HG02571 (cell line): ENCODE results near the gene ANKRD28.

Experiments
- ATAC-seq: cut with Tn5 transposase; IDR thresholded peaks from one replicate; pipeline ENCODE4 v1.9.1; 2021; ENCODE audit warnings: mild to moderate bottlenecking, moderate library complexity; ENCODE audit not compliant: unreplicated experiment

Gene ANKRD28

DNA sequence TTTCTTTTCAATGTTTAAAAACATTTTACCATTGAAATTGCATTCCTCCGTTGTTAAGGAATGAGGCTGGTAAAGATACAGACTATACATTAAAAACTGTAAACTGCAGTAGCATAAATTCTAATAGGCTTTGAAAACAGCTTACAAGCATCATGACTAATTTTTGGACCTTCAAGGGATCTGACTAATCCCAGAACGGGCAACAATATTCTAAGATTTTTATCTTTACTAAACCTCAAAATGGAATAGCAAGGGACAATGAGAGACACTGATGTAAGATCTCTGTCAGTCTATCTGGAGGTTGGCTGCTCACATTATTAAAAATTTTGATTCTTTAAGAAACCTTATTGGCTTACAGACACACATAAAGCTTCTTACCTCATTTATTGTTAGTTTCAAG is 121.5 kb downstream of the ANKRD28 start:
- no peak for ATAC-seq

DNA sequence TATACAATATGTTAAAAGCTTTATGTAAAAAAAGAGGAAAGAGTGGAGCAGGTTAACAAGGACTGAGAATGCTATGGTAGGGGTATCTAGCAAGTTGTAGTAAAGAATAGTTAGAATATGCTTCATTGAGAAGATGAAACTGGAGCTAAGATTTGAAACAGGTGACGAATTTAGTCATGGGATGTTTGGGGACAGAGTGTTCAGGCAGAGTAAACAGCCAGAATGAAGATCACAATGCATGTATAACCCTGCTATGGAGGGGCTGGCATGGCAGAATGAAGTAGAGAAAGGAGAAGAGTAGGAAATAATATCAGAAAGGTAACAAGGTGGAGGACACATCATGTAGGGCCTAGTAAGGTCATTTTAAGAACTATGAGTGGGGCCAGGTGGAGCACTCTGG is 124.2 kb downstream of the ANKRD28 start:
- no peak for ATAC-seq

DNA sequence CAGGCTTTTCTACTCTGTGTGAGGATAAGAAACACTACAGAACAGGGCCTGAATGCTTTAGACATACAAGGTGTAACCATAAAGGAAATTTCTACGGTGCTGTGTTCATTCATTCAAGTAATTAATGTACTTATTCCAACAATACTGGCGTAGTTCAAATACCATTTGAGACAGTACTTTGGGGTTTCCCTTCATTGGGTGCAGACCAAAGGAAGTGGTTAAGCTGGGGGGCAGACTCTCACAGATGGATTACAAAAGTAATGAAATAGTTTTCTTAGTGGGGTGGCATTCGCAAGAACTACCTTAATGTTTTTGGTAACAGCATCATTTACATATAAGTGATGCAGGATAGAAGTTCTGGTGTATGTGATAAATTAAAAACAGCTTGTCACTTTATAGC is 130.3 kb downstream of the ANKRD28 start:
- no peak for ATAC-seq

DNA sequence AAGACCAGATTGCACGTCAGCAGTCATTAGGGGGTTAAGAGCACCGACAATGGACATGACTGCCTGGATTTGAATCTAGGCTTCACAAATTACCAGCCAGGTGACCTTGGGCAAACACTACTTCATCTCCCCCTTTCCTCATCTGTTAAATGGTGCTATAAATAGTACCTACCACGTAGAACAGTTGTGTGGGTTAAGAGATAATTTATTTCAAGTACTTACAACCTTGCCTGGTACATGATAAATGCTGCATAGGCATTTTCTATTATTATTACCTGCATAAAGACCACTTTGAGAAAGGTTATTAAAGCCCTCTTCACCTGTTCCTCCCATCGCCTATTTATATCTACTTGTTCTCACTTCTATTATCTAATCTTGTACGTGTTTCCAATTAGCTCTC is 131.5 kb downstream of the ANKRD28 start:
- no peak for ATAC-seq

DNA sequence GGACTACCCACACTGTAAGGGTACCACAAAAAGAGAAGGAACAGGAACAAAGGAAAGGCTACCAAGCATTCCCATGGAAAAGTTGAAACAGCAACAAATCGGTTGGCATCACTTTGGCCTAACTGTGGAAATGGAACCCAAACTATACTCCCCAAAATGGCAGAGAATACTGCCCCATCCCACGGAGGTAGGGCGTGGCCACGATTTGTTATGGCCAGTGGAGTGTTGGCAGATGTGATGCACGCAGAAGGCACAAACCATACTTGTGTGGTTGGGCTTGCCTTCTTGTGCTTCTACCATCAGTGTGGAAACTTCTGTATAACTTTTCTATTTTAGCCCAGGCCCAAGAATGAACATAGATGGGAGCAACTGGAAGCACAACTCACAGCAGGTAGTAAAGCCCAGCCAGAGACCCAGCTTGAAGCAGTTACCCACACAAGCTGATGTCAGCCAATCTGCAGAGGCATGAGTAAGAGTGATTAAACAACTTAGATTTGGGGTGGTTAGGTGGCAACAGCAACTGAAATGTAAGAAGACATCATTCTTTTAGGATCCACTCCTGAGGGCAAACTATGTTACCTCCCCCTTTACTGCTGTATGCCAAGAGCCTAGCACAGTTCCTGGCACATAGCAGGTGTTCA is 132.1 kb downstream of the ANKRD28 start:
- ATAC-seq, result no peak

DNA sequence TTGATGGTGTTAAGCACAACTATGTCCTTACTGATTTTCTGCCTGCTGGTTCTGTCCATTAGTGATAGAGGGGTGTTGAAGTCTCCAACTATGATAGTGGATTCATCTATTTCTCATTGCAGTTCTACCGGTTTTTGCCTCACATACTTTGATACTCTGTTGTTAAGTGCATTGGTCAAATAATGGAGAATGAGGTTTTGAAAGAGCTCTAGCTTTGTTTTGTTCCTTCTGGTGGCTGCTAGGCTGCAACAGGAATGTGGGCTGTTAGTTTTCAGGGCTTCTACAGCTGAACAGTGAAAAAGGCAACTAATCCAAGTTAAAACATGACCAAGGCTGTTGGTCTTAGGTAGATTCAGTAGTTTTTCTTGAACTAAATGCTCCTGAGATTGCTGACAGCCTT is 133.6 kb downstream of the ANKRD28 start:
- no peak for ATAC-seq

DNA sequence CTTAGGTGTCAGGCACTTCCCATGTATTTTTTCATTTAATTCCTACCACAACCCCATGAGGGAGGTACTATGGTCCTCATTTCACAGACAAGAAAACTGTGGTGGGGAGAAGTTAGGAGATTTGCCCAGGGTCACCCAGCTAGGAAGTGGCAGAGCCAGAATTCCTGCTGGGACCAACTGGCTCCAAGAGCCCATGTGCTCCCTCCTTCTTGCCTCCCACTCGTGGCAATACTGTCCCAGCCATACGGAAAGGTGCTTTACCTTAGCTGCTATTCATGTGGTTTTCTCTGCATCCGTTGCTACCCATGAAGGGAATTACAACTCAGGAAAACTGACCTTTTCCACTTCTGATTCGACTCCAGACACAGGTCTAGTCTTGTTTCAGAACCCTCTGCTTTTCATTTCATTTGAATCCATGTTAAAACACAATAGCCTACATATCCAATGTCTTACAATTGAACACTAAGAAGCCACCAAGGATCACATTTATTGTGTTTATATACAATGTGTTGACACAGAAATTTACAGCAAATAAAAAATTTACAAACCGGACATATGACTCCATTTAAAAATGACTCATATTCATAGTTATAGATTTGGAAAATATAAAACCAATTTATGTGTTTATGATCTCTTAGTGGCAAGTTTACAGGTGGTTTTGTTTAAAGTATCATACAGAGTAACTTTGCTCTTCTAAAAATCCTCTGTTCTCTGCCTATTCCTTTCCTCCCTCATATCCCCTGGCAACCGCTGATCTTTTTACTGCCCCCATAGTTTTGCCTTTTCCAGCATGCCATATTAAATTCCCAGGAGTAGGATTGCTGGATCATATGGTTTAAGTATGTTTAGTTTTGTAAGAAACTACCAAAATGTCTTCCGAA is 137.5 kb downstream of the ANKRD28 start:
- no peak for ATAC-seq

DNA sequence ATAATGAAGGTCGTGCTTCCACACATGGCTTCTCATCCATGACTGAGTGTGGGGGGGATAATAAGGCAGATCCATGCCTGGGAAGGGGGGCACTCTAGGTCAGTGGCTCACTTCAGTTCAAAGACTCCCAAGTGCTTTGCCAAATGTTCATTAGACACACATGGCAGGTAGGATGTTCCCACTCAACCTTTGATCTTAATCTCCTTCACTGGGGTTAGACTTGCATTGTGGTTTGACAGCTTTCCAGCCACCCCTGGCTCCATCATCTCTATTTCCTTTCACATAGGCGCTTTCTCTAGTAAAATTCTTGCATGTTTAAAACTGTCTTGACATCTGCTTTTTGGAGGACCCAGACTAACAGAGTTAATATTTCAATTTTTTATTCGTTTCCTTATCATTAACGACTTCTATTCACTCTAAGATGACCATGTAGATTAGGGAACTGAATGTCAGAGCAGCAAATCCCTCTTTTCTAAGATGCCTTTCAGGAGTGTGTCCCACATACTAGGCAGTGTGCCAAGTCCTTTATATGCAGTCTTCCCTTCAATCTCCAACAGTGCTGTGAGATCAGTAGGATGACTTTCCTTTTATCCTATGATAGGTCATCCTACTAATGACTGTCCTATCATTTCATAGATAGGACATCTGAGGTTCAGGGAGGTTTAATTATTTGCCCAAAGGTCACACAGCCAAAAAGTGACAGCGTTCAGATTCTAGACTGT is 138.4 kb downstream of the ANKRD28 start:
- no peak for ATAC-seq

DNA sequence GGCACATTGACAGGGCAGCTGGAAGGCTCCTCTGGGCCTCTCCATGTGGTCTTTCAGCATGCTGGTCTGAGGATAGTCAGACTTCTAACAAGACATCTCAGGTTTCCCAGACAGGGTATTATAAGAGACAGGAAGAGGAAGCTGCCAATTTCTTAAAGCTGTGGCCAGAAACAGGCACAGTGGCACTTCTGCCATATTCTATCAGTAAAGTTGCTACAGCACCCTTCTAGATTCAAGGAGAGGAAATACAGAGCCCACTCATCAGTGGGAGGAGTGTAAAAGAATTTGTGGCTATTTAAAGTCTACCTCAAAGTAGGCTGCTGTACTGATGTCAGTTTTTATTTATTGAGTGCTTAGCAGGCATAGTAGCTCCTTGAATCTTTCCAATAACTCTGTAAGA is 140.8 kb downstream of the ANKRD28 start:
- no peak for ATAC-seq

DNA sequence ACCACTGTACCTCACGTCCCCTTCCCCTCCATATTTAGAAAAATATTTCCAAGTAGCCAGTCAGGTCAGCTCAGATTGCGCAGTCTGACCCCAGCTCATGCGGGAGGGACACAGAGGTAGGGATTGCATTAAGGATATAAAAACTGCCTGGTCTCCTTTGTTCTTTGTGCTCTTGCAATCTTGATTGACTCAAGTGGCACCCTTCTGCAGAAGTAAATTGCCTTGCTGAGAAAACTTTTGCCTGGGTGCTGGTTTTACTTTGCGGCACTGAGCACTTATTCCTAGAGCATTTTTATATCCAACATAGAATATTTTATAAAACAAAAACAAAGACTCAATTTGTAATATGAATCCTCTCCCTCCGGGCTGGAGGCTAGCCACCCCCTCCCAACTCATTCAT is 141.4 kb downstream of the ANKRD28 start:
- ATAC-seq, result no peak

DNA sequence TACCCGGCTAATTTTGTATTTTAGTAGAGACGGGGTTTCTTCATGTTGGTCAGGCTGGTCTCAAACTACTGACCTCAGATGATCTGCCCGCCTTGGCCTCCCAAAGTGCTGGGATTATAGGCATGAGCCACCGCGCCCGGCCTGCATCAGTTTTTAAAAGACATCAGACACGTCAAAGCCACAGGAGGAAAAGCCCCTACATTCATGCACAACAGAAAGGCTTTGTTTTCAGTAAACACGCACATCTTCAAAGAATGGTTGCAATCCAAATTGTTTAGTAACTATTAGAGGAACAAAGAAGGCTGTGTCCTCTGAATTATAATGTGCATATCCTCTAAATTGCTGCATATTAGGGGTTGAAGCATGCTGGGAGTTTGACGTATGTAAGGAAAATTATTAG is 142.9 kb downstream of the ANKRD28 start:
- no peak for ATAC-seq

DNA sequence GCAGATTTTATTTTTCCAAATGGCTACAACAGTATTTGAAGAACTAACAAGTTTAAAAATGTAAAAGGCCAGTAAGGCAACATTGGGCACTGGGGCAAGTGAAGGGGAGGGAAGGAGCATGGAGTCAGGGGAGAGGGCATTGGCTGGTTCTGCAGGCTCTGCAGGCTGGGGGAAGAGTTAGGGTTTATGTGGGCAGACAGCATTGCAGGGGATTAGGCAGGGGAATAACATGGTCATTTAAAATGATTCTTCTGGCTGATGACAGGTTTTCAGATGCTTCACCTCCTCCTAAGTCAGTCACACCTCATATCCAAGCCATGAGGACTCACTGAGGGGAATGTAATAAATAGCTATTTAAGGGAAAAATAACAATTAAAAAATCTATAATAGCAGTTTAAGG is 143.7 kb downstream of the ANKRD28 start:
- no peak for ATAC-seq

DNA sequence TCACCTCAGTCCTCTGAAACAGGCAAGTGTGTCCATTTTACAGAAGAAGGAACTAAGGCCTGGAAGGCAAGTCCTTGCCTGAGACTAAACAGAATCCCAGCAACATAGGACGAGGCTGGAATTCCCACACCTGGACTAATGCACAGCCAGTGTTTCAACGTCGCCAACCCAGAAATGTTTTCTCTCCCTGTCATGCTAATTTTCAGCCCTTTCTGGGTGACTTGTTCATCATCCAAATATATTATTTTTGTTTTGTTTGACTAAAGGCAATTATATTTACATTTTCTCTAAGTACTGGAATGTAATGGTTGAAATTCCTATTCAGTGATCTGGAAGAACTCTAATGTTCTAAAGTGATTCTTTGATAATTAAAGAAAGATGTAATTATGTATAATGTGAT is 144.5 kb downstream of the ANKRD28 start:
- ATAC-seq, result no peak

DNA sequence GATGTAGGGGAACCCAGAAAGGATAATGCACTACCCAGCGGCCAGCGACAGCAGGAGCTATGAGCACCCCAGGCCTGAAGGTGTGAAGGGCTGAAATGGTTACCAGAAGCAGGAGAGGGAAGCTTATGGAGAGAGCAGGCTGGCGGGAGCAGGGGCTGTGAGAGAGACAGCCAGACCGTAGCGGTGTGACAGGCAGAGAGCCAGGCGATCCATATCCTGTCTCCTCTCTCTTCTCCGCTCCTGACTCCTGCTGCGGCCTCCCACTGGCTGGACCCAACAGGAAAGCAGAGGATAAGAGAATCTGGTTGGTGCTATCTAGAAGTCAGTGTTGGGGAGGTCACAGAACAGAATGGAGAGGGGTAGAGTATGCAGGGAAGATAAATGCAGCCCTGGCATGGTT is 146.4 kb downstream of the ANKRD28 start:
- ATAC-seq, result no peak

DNA sequence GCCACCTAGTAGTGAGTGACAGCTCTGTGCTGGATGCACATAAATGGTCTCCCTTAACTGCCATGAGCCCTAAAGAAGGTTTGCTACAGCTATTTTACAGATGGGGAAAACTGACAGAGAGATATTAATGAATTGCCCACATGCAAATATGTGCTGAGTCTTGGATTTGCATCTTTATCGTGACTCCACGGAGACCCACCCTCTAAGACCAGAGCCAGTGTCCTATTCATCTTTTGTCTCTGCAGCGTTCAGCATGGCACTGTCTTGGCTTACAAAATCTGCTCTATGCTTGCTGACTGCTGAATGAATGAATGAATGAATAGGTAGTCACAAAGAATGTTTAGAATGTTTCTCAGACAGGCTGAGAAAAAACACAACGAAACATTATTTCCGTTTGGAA is 147.9 kb downstream of the ANKRD28 start:
- ATAC-seq, result no peak

DNA sequence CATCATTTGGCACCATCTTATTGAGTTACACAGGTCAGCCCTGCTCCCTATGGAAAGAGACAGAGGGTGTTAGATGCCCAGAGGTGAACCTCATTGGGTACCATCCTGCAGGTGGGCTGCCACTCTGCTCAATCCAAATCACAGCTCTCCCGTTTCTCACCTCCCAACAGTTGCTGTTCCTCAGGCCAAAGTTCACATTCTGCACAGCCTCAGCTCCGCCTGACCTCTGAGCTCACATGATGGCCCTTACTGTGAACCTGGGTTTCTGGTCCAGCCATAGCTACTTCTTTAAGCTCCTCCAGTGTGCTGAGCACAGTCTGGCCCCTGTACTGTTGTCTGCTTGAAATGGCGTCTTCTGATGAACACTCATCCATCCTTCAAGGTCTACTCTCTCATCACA is 148.4 kb downstream of the ANKRD28 start:
- no peak for ATAC-seq

DNA sequence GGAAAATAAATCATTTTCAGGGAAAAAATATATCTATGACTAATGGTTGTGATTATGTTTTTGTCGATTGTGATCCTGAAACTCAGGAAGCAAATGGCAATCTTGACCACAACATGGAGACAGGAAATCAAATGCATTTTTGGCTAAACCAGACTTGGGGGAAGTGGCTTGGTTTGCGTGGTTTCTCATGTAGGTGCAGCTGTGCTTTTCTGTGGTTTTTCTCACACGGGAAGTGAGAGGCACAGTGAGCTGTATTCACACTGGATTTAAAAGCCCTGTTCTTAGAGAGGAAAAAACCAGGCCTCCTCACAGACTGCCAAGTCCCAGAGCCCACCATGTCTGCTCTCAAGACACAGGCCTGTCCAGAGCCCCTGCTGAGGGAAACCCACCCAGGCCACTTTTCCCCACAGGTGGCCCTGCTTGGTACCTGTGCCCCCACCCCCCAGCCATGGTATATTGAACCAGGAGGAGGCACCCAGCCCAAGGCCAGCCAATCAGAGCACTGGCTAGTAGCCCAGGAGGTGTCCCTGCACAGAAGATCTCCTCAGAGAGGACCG is 150.1 kb downstream of the ANKRD28 start:
- ATAC-seq, result peak; percentile 90

DNA sequence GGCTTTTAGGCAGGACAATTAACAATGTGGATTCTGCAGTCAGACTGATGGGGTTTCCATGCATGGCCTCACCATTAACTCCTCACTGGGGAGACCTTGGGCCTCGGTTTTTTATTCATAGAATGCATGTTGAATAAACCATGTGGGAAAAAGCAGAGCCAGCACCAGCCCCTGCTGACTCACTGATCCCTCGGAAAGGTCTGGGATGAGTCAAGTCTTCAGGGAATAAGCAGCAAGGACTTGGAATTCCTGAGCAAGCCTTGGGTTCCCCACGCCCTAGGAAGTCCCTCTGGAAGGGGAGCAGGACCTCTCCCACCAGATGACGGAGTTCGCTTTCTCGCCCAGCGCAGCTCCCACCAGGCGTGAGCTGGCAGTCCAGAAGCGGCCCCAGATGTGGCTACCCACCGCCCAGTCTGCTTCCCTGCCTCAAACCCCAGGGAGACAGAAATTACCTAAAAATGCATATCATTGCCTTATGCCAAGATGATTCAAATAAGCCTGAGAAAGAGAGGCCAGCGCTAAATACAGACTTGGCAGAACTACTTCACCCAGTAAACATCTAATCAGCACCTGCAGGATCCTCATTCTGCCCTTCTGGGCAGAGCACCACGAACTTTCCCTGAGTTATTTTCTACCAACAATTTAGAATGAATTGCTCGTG is 150.8 kb downstream of the ANKRD28 start:
- no peak for ATAC-seq

DNA sequence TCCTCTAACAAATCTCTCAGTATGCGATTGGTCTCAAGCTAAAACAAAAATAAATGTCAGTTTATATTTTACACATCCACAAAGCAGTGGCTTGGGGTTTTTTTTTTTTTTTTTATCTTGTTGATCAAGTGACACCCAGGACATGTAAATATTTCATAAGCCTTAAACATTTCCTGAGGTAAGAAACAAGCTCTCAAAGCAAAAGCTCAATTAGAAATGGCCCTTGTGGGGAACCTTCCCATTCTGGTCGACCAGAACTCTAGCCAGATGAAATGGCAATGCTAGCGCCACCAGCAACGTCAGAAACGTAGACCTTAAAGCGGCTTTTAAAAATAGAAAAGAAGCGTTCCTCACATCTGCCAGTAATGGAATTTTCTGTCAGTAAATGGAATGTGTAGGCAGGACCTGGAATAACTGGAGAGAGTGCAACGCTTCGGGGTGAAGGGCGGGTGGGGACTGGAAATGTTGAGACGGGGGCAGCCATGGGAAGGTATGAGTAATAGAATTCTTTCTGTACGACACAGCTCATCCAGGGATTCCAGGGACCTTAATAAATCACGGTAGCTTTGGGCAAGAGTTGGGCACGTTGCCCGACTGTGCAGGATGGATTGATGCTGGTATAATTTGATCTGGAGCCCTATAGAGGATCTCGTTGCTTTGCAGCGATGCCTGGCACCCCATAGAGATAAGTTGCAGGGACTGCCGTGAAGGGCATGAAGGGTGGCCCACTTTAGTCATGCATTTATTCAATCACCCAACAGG is 151.9 kb downstream of the ANKRD28 start:
- no peak for ATAC-seq

DNA sequence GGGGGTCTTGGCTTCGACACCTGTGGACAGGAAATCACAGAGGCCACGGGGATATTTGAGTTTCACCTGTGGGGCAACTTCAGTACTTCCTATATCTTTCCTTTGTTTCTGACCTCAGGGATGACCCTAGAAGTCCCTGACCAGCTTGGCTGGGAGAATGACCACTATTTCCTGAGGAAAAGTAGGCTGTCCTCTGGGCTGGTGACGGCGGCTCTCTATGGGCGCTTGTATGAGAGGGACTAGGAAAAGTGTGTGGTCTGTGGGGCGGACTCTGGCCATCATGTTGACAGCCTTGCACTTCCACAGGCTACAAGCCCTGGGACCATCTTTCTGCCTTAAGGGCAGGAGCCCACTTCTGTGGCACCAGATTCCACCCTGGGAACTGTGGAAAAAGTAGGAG is 152.5 kb downstream of the ANKRD28 start:
- ATAC-seq, result no peak
